SK-N-SH (cell line): Measurements from ENCODE around the gene TMTC2. TPM values are rescaled to one million over a fixed set of nuclear protein-coding genes. Genes with fewer than 3 reads are reported as not detected.

Source experiments
- CTCF ChIA-PET: fragments of 300-600, 350-600 bp; formaldehyde crosslinking; extraction: SDS; loops from one replicate; lab custom pipeline; 2021; lab: Yijun Ruan, JAX
- POLR2A ChIA-PET: fragments of 350-600 bp; sonication (Branson Sonifier 250); formaldehyde crosslinking; extraction: SDS; loops from one replicate; lab custom pipeline; 2020; ENCODE audit warnings: antibody characterized with exemption, inconsistent platforms; lab: Yijun Ruan, JAX
- DNase-seq: peaks from one replicate; pipeline ENCODE4 v3.0.0; 2012
- H2AFZ ChIP-seq: fragments of 200-600 bp; sonication (generic); 2 replicates; pipeline ENCODE4 v1.8.1; 2016; ENCODE audit warnings: antibody characterized with exemption, mild to moderate bottlenecking, low read depth
- H3F3A ChIP-seq: fragments of 200-600 bp; sonication (generic); replicated peaks from 2 replicates; pipeline ENCODE3; 2016; ENCODE audit warnings: antibody characterized with exemption, mild to moderate bottlenecking; ENCODE audit not compliant: insufficient read depth
- H3K27ac ChIP-seq, 2 experiments: fragments of 200-500 bp in 1 of 2; fragments of 200-600 bp in 1 of 2; sonication (Bioruptor generic) in 1 of 2; sonication (generic), shearing (Covaris generic) in 1 of 2; 2 replicates each; pipeline versions ENCODE4 v1.5.1 to v1.6.1; 2014 to 2016; ENCODE audit warnings: low read depth in 2 of 2, inconsistent platforms in 1 of 2, low read length in 1 of 2, mild to moderate bottlenecking in 1 of 2, mixed read lengths in 1 of 2
- H3K27me3 ChIP-seq: fragments of 200-600 bp; sonication (generic), shearing (Covaris generic); 2 replicates; pipeline ENCODE4 v1.6.1; 2016; ENCODE audit warnings: mixed run types; ENCODE audit not compliant: insufficient read depth
- H3K36me3 ChIP-seq, 2 experiments: fragments of 200-500 bp in 1 of 2; fragments of 200-600 bp in 1 of 2; sonication (Bioruptor generic) in 1 of 2; sonication (generic) in 1 of 2; replicated peaks in 1 of 2; 2 replicates each; pipeline versions ENCODE3 to v1.5.1; 2014 to 2016; ENCODE audit warnings: low read length in 1 of 2, mild to moderate bottlenecking in 1 of 2; ENCODE audit not compliant: insufficient read depth in 2 of 2, control insufficient read depth in 1 of 2
- H3K4me1 ChIP-seq, 2 experiments: fragments of 200-500 bp in 1 of 2; fragments of 200-600 bp in 1 of 2; sonication (Bioruptor generic) in 1 of 2; sonication (generic), shearing (Covaris generic) in 1 of 2; 2 replicates each; pipeline versions ENCODE4 v1.5.1 to v1.6.1; 2014 to 2016; ENCODE audit warnings: low read depth in 1 of 2, low read length in 1 of 2, mixed run types in 1 of 2; ENCODE audit not compliant: insufficient read depth in 2 of 2, control insufficient read depth in 1 of 2
- H3K4me2 ChIP-seq: fragments of 200-600 bp; sonication (generic), shearing (Covaris generic); 2 replicates; pipeline ENCODE4 v1.6.1; 2017; ENCODE audit warnings: mixed run types
- H3K4me3 ChIP-seq, 2 experiments: fragments of 200-500 bp in 1 of 2; fragments of 200-600 bp in 1 of 2; sonication (Bioruptor generic) in 1 of 2; sonication (generic), shearing (Covaris generic) in 1 of 2; 2 replicates each; pipeline versions ENCODE4 v1.5.1 to v1.8.1; 2014 to 2016; ENCODE audit warnings: low read depth in 2 of 2, inconsistent platforms in 1 of 2, low read length in 1 of 2, mild to moderate bottlenecking in 1 of 2, mixed read lengths in 1 of 2, moderate library complexity in 1 of 2
- H3K79me2 ChIP-seq: fragments of 200-600 bp; sonication (generic); 2 replicates; pipeline ENCODE4 v1.8.1; 2017; ENCODE audit warnings: mild to moderate bottlenecking; ENCODE audit not compliant: insufficient read depth
- H3K9ac ChIP-seq: fragments of 200-600 bp; sonication (generic); 2 replicates; pipeline ENCODE4 v1.6.1; 2017; ENCODE audit warnings: mixed run types
- H3K9me2 ChIP-seq: fragments of 200-600 bp; sonication (generic); 2 replicates; pipeline ENCODE4 v1.6.1; 2017; ENCODE audit warnings: mixed run types
- H3K9me3 ChIP-seq: fragments of 200-600 bp; sonication (generic); 2 replicates; pipeline ENCODE4 v1.6.1; 2017; ENCODE audit warnings: mixed run types, mild to moderate bottlenecking, moderate library complexity
- H4K20me1 ChIP-seq: fragments of 200-600 bp; sonication (generic); 2 replicates; pipeline ENCODE4 v1.6.1; 2017; ENCODE audit warnings: mild to moderate bottlenecking, mixed run types; ENCODE audit not compliant: insufficient read depth
- ELF1 ChIP-seq: IDR thresholded peaks from 2 replicates; pipeline ENCODE4 v1.4.0; 2012
- EP300 ChIP-seq, 2 experiments: IDR thresholded peaks; 2 replicates each; pipeline versions ENCODE4 v1.4.0 to v1.6.1; 2012; ENCODE audit warnings: borderline replicate concordance in 1 of 2, low read depth in 1 of 2, low read length in 1 of 2
- EZH2phosphoT487 ChIP-seq: fragments of 200-600 bp; sonication (generic); IDR thresholded peaks from 2 replicates; pipeline ENCODE4 v1.6.1; 2017; ENCODE audit warnings: low read depth, mixed run types, mild to moderate bottlenecking, antibody characterized with exemption, moderate library complexity, borderline replicate concordance
- FOXM1 ChIP-seq: IDR thresholded peaks from 2 replicates; pipeline ENCODE4 v1.4.0; 2012; ENCODE audit warnings: low read depth, mild to moderate bottlenecking
- JUND ChIP-seq: IDR thresholded peaks from 2 replicates; pipeline ENCODE4 v1.4.0; 2012
- MEF2A ChIP-seq: IDR thresholded peaks from 2 replicates; pipeline ENCODE4 v1.4.0; 2012; ENCODE audit warnings: low read depth, borderline replicate concordance
- MXI1 ChIP-seq: IDR thresholded peaks from 2 replicates; pipeline ENCODE4 v1.6.1; 2012; ENCODE audit warnings: mild to moderate bottlenecking, low read depth, low read length, improper control_type of control experiment
- PBX3 ChIP-seq: IDR thresholded peaks from 2 replicates; pipeline ENCODE4; 2012
- RAD21 ChIP-seq: IDR thresholded peaks from 2 replicates; pipeline ENCODE4 v1.6.1; 2012; ENCODE audit warnings: mild to moderate bottlenecking, low read length
- RCOR1 ChIP-seq: fragments of 150-350 bp; IDR thresholded peaks from 2 replicates; pipeline ENCODE4 v1.6.1; 2017; ENCODE audit warnings: antibody characterized with exemption, low read length
- RXRA ChIP-seq: IDR thresholded peaks from 2 replicates; pipeline ENCODE4 v1.4.0; 2012; ENCODE audit warnings: low read depth, mild to moderate bottlenecking, borderline replicate concordance
- SIN3A ChIP-seq: IDR thresholded peaks from 2 replicates; pipeline ENCODE4 v1.6.1; 2012; ENCODE audit warnings: low read depth, mild to moderate bottlenecking, low read length, moderate library complexity, borderline replicate concordance
- SMC3 ChIP-seq: IDR thresholded peaks from 2 replicates; pipeline ENCODE4 v1.6.1; 2012; ENCODE audit warnings: low read depth, low read length, improper control_type of control experiment
- TCF12 ChIP-seq: IDR thresholded peaks from 2 replicates; pipeline ENCODE4 v1.4.0; 2012
- TEAD4 ChIP-seq: IDR thresholded peaks from 2 replicates; pipeline ENCODE4 v1.4.0; 2012; ENCODE audit warnings: mild to moderate bottlenecking, borderline replicate concordance; ENCODE audit not compliant: insufficient read depth
- WGBS: methylation state at CpG from one replicate; pipeline ENCODE4 v1.1.6; 2017; ENCODE audit warnings: low lambda C conversion rate; 5-methylcytosine and 5-hydroxymethylcytosine counted together
- polyA plus RNA-seq, 3 experiments: library from polyadenylated mRNA; depleted of rRNA; stranded (reverse); fragments of >200 nt; gene quantifications; 2 replicates each; pipeline ENCODE4 v1.2.3, GENCODE V29; 2012
- TF ChIP-seq, protein P1 (sequence below): IDR thresholded peaks from 2 replicates; pipeline ENCODE4 v1.4.0; 2012; ENCODE audit warnings: low read depth
- TF ChIP-seq, protein P2 (sequence below): IDR thresholded peaks from 2 replicates; pipeline ENCODE4 v1.6.1; 2012; ENCODE audit warnings: mild to moderate bottlenecking, low read depth, low read length, moderate library complexity

TMTC2 gene
- polyA plus RNA-seq, 1 of the 3 experiments (the other 2 are of a cell fraction): 4.1 TPM

DNA sequence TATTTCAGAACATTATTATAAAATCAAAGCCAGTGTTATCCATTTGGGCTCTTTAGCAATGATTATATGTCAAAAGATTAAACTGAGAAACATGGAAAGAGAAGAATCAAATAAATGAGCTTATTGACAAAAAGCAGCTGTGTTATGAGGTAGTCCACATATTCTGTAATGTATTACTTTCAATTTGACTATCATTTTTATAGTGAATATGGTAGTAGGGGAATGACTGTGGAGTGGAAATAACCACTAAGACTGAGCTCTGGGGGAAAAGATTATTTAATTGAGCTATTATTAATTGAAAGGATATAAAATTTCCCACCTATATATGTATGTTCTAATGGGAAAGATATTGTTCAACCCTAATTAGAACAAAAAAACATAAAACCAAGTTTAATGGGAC is 381.3 kb downstream of the TMTC2 start:
- POLR2A ChIA-PET: no interaction called here

GRCh38 chr12:83074358-83074894 is 387.7 kb downstream of the TMTC2 start:
- no peaks in the 10 kb centered on the region for H3K27me3 ChIP-seq
- H3K79me2 ChIP-seq: no peaks in the 10 kb centered on the region
- H3K4me2 ChIP-seq: no peak overlapping the region
- no peak overlapping the region for H3K27ac ChIP-seq
- TF ChIP-seq MXI1 (no peak), SIN3A (no peak), TCF12 (no peak), EP300 (IDR thresholded peaks at IDR 0.05; ENCODE audit: borderline replicate concordance in 1 of 2, low read depth in 1 of 2, low read length in 1 of 2) (no peak), TEAD4 (no peak), RXRA (no peak), ELF1 (no peak), PBX3 (no peak)
- TF ChIP-seq, protein P1, sequence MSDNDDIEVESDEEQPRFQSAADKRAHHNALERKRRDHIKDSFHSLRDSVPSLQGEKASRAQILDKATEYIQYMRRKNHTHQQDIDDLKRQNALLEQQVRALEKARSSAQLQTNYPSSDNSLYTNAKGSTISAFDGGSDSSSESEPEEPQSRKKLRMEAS: no peak
- H3F3A ChIP-seq: no peaks in the 10 kb centered on the region
- no peak overlapping the region for H3K4me3 ChIP-seq
- H3K36me3 ChIP-seq: no peaks in the 10 kb centered on the region
- 83% methylated on average over 6 of the region's 6 CpGs for WGBS
- no peak overlapping the region for H3K9ac ChIP-seq
- no peak for DNase-seq
- no peaks in the 10 kb centered on the region for H4K20me1 ChIP-seq
- CTCF ChIA-PET: interaction anchor here (1.0 kb wide), 1 partner anchor 10 kb away, joined by 3 read pairs; no protein-coding TSS in a partner anchor
- no peak overlapping the region for H2AFZ ChIP-seq
- POLR2A ChIA-PET: no interaction called here
- no peaks in the 10 kb centered on the region for H3K9me3 ChIP-seq
- H3K4me1 ChIP-seq: no peaks in the 10 kb centered on the region
- no peaks in the 10 kb centered on the region for H3K9me2 ChIP-seq

More for the DNA sequence above, 381.3 kb downstream of the TMTC2 start:
- no peak overlapping the region for H3K9ac ChIP-seq
- DNase-seq: no peak
- no peak overlapping the region for H3K27ac ChIP-seq
- H3K9me2 ChIP-seq: no peaks in the 10 kb centered on the region
- no peak overlapping the region for H2AFZ ChIP-seq
- H3K4me2 ChIP-seq: no peak overlapping the region
- H3K36me3 ChIP-seq: peaks cover 0 to 2% of the 10 kb centered on the region in 2 experiments
- no peaks in the 10 kb centered on the region for H3K9me3 ChIP-seq
- H3K4me1 ChIP-seq: no peaks in the 10 kb centered on the region
- CTCF ChIA-PET: no interaction called here
- no peaks in the 10 kb centered on the region for H3K27me3 ChIP-seq
- TF ChIP-seq SMC3: no peak
- TF ChIP-seq RAD21: no peak
- TF ChIP-seq RXRA: no peak
- TF ChIP-seq FOXM1: no peak
- TF ChIP-seq, protein P2, sequence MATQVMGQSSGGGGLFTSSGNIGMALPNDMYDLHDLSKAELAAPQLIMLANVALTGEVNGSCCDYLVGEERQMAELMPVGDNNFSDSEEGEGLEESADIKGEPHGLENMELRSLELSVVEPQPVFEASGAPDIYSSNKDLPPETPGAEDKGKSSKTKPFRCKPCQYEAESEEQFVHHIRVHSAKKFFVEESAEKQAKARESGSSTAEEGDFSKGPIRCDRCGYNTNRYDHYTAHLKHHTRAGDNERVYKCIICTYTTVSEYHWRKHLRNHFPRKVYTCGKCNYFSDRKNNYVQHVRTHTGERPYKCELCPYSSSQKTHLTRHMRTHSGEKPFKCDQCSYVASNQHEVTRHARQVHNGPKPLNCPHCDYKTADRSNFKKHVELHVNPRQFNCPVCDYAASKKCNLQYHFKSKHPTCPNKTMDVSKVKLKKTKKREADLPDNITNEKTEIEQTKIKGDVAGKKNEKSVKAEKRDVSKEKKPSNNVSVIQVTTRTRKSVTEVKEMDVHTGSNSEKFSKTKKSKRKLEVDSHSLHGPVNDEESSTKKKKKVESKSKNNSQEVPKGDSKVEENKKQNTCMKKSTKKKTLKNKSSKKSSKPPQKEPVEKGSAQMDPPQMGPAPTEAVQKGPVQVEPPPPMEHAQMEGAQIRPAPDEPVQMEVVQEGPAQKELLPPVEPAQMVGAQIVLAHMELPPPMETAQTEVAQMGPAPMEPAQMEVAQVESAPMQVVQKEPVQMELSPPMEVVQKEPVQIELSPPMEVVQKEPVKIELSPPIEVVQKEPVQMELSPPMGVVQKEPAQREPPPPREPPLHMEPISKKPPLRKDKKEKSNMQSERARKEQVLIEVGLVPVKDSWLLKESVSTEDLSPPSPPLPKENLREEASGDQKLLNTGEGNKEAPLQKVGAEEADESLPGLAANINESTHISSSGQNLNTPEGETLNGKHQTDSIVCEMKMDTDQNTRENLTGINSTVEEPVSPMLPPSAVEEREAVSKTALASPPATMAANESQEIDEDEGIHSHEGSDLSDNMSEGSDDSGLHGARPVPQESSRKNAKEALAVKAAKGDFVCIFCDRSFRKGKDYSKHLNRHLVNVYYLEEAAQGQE: no peak
- no peak for TF ChIP-seq RCOR1
- no peak for TF ChIP-seq JUND
- no peak for TF ChIP-seq TEAD4
- TF ChIP-seq EP300 (IDR thresholded peaks at IDR 0.05; ENCODE audit: borderline replicate concordance in 1 of 2, low read depth in 1 of 2, low read length in 1 of 2): no peak
- no peak for TF ChIP-seq MEF2A
- TF ChIP-seq EZH2phosphoT487: no peak
- no peak overlapping the region for H3K4me3 ChIP-seq
- no peaks in the 10 kb centered on the region for H4K20me1 ChIP-seq
- H3K79me2 ChIP-seq: no peaks in the 10 kb centered on the region
- H3F3A ChIP-seq: no peaks in the 10 kb centered on the region
